Effector memory CD4-positive, alpha-beta T cell (primary cell): ENCODE measurements around the gene GRXCR2.
"Not testable (repeated sequence)": the region's sequence is repeated elsewhere in the genome, so short reads cannot be mapped to it uniquely, and the experiment has no call there.

ENCODE experiments used
- DNase-seq, 3 donors: peaks; one replicate each; pipeline ENCODE4 v3.0.0-alpha.2; 2020
- H3K27ac ChIP-seq: 2 replicates; pipeline ENCODE4 v1.7.0; 2013; ENCODE audit warnings: mild to moderate bottlenecking, low read length, moderate library complexity; ENCODE audit not compliant: insufficient read depth, poor library complexity, severe bottlenecking
- H3K27me3 ChIP-seq: replicated peaks from 2 replicates; pipeline ENCODE4 v1.7.0; 2013; ENCODE audit warnings: mild to moderate bottlenecking, low read length; ENCODE audit not compliant: insufficient read depth, control insufficient read depth, poor library complexity, severe bottlenecking
- H3K36me3 ChIP-seq: 2 replicates; pipeline ENCODE4 v1.7.0; 2013; ENCODE audit warnings: mild to moderate bottlenecking, low read length, moderate library complexity; ENCODE audit not compliant: control insufficient read depth, insufficient read depth
- H3K4me1 ChIP-seq: 2 replicates; pipeline ENCODE4 v1.7.0; 2013; ENCODE audit warnings: low read length, mild to moderate bottlenecking; ENCODE audit not compliant: control insufficient read depth, insufficient read depth, poor library complexity, severe bottlenecking
- H3K4me3 ChIP-seq: 2 replicates; pipeline ENCODE4 v1.7.0; 2013; ENCODE audit warnings: low read length, low read depth, mild to moderate bottlenecking; ENCODE audit not compliant: insufficient read depth, poor library complexity, severe bottlenecking
- H3K9me3 ChIP-seq: 2 replicates; pipeline ENCODE4 v1.7.0; 2013; ENCODE audit warnings: mild to moderate bottlenecking, low read length, moderate library complexity; ENCODE audit not compliant: control insufficient read depth

The GRXCR2 gene

GRCh38 chr5:145912019-145912418, 39.2 kb upstream of the GRXCR2 start:
- DNase-seq, result no peak
- Histone ChIP-seq H3K27ac (no peak overlapping the region), H3K36me3 (no peaks in the 10 kb centered on the region), H3K4me1 (no peaks in the 10 kb centered on the region), H3K9me3 (no peaks in the 10 kb centered on the region), H3K4me3 (no peak overlapping the region), H3K27me3 (no peaks in the 10 kb centered on the region)

DNA sequence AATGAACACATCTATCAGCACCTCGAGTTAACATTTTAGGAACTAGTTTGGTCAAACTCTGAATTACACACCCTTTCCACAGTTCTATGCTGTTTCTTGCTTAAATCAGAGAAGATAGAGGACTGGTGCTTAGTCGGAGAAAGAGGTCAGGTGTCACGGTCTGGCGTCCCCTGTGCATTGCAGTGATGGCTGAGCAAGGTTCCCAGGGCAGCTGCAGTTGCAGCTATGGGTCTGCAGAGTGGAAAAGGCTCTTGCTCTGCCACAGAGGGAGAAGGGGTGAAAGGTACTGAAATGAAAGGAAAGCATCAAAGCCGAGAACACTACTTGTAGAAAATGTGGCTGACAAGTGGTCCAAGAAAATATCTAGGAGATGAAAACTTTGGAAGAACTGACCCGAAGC, 38.4 kb upstream of the GRXCR2 start:
- no peaks in the 10 kb centered on the region for H3K36me3 ChIP-seq
- H3K9me3 ChIP-seq, result no peaks in the 10 kb centered on the region
- H3K4me1 ChIP-seq, result no peaks in the 10 kb centered on the region
- no peak overlapping the region for H3K27ac ChIP-seq
- no peak overlapping the region for H3K4me3 ChIP-seq
- no peaks in the 10 kb centered on the region for H3K27me3 ChIP-seq
- no peak for DNase-seq

DNA sequence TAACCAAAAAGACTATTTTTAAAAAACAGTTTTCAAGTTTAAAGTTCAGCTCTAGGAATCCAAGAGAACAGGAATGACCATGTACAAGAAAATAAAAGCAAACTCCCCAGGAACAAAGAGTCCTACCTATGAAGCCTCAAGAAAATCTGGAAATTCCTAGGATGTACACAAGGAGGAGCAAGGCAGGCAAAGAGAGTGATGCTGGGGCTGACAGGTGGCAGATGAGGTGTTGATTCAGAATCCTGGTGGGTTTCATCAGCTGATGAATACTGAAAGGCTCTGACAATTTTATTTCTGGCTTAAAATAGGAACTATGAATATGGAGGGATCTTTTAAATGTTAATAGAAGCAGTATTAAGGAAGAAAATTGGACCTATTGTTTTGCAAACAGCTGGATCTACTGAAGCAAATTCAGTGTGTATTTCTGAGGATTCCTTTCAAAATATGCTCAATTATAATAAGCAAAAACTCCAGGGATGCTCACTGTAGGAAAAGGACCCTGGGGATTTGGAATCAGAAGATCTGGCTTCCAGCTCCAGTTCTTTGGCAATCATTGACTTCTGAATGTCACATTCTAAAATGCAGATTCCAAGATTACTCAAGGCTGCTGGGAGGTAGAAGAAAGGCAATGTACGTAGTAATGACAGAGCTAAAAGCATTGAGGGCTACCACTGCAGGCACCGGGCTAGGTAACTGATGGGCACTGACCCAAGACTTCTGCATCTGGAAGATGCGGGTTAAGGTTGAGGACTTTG, 35.6 kb upstream of the GRXCR2 start:
- Histone ChIP-seq H3K9me3 (no peaks in the 10 kb centered on the region), H3K36me3 (no peaks in the 10 kb centered on the region), H3K27me3 (no peaks in the 10 kb centered on the region), H3K27ac (no peak overlapping the region), H3K4me3 (no peak overlapping the region), H3K4me1 (no peaks in the 10 kb centered on the region)
- no peak for DNase-seq

- Histone ChIP-seq H3K36me3 (no peaks in the 10 kb centered on the region), H3K4me3 (no peak overlapping the region), H3K27ac (no peak overlapping the region), H3K27me3 (no peaks in the 10 kb centered on the region), H3K9me3 (no peaks in the 10 kb centered on the region), H3K4me1 (no peaks in the 10 kb centered on the region)
- no peak for DNase-seq
These were observed 33.6 kb upstream of the GRXCR2 start for GRCh38 chr5:145906401-145906800.

DNA sequence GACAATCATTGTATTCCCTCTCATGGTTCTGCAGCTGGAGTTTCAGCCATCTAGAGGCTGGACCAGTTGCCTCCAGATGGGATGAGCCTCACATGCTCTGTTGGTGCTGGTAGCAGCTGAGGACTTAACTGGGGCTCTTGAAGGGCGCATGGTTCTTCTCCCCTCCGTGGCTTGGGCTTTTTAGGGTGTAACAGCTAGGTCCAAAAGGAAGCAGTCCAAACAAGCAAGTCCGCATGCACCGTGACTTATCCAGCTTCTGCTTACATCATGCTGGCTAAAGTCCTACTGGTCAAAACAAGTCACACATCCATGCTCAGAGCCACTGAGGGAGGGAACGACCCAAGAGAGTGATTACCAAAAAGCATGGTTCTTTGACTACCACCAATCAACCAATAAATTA, 31.9 kb upstream of the GRXCR2 start:
- Histone ChIP-seq H3K4me1 (no peaks in the 10 kb centered on the region), H3K4me3 (no peak overlapping the region), H3K36me3 (no peaks in the 10 kb centered on the region), H3K27me3 (no peaks in the 10 kb centered on the region), H3K9me3 (no peaks in the 10 kb centered on the region), H3K27ac (no peak overlapping the region)
- DNase-seq, result no peak

DNA sequence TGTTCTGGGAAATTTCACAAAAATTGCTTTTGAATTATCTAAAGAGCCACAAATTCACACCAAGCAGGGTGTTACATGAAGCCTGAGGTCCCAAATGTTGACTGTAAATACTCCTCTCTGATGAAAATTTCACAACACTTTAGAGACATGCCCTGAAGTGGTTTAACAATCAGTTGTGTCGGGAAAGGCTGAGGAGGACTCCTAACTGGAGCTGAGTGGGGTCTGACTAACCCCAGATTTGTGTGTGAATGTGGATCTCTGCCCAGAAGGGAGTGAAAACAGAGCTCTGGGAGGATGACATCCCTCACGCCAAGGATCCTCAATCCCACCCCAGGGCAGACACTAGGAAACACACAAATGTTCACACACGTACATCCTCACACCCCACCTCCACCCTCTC, 31.1 kb upstream of the GRXCR2 start:
- H3K27me3 ChIP-seq, result no peaks in the 10 kb centered on the region
- no peak for DNase-seq
- no peaks in the 10 kb centered on the region for H3K36me3 ChIP-seq
- no peak overlapping the region for H3K27ac ChIP-seq
- no peaks in the 10 kb centered on the region for H3K9me3 ChIP-seq
- no peaks in the 10 kb centered on the region for H3K4me1 ChIP-seq
- H3K4me3 ChIP-seq, result no peak overlapping the region

DNA sequence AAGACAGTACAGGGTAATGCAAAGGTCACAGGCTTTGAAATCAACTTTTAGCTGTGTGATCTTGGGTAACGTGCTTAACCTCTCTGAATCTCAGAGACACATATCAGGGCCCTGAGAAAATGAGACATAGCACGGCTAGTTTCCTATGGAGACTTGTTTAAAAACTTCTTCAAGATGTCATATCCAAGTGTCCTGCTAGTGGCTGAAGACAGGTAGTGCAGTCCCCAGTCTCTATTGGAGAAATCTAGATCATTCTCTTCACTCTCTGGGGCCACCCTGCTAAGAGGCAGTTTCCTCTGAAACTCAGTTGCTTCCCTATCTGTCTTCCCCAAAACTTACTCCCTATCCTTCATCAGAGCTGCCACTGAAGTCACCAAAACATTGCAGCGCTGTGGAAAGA, 30.3 kb upstream of the GRXCR2 start:
- Histone ChIP-seq H3K4me1 (no peaks in the 10 kb centered on the region), H3K9me3 (no peaks in the 10 kb centered on the region), H3K36me3 (no peaks in the 10 kb centered on the region), H3K27ac (no peak overlapping the region), H3K4me3 (no peak overlapping the region), H3K27me3 (no peaks in the 10 kb centered on the region)
- no peak for DNase-seq

DNA sequence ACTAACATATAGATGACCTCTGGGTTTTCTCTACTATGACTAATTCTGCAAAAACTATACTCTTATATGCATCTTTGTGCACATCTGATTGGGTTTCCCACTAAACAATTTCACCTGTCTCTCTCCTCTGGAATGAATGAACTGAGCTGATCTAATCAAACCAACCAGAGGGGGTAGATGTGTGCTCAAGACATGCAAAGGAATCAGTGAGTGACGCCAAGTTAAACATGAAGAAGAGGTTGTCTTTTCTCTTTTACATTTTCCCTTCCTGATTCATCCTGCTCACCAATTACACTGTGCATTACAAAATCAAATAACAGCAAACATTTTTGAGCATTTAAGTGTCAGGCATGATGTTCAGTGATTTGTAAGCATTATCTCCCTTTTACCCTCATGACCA, 29.6 kb upstream of the GRXCR2 start:
- DNase-seq, result no peak

GRCh38 chr5:145898171-145898570, 25.4 kb upstream of the GRXCR2 start:
- H3K36me3 ChIP-seq, result no peaks in the 10 kb centered on the region
- H3K9me3 ChIP-seq, result no peaks in the 10 kb centered on the region
- H3K4me1 ChIP-seq, result no peaks in the 10 kb centered on the region
- H3K4me3 ChIP-seq, result no peak overlapping the region
- no peak overlapping the region for H3K27ac ChIP-seq
- no peaks in the 10 kb centered on the region for H3K27me3 ChIP-seq
- DNase-seq, result no peak

More for the DNA sequence above, 29.6 kb upstream of the GRXCR2 start:
- Histone ChIP-seq H3K4me3 (no peak overlapping the region), H3K27me3 (no peaks in the 10 kb centered on the region), H3K4me1 (no peaks in the 10 kb centered on the region), H3K27ac (no peak overlapping the region), H3K9me3 (no peaks in the 10 kb centered on the region), H3K36me3 (no peaks in the 10 kb centered on the region)

- DNase-seq, H3K4me1 ChIP-seq, H3K36me3 ChIP-seq, H3K27ac ChIP-seq, H3K27me3 ChIP-seq, H3K9me3 ChIP-seq, H3K4me3 ChIP-seq: not testable (repeated sequence)
These were observed 18.6 kb upstream of the GRXCR2 start for GRCh38 chr5:145891378-145891777.
